NOMO-1 (cell line): ENCODE data around the gene LAMTOR4.

Source experiments
- DNase-seq, 2 experiments: peaks; one replicate each; lab custom pipeline; 2025; ENCODE audit not compliant: unreplicated experiment in 2 of 2; lab: John Stamatoyannopoulos, UW

The LAMTOR4 gene

GRCh38 chr7:100152937-100153666 is 4.4 kb downstream of the LAMTOR4 start:
- DNase-seq, result no peak

- DNase-seq, result no peak
Measured at GRCh38 chr7:100153708-100154535, 5.2 kb downstream of the LAMTOR4 start.

GRCh38 chr7:100154651-100155491 is 6.2 kb downstream of the LAMTOR4 start:
- no peak for DNase-seq

GRCh38 chr7:100155553-100156317 is 7.0 kb downstream of the LAMTOR4 start:
- DNase-seq, result no peak

- DNase-seq, result peak; percentile 28 to 45
Measured at GRCh38 chr7:100156331-100157068, 7.8 kb downstream of the LAMTOR4 start.

GRCh38 chr7:100157069-100157333 is 8.3 kb downstream of the LAMTOR4 start:
- no peak for DNase-seq

GRCh38 chr7:100157334-100158228 is 8.9 kb downstream of the LAMTOR4 start:
- no peak for DNase-seq

GRCh38 chr7:100158229-100159098 is 9.7 kb downstream of the LAMTOR4 start, which contains the start of gene TRAPPC14:
TSS of gene TRAPPC14 (minus strand) at chr7:100158723. CDS start at chr7:100158499, 224 bp downstream.
- DNase-seq, result peak; percentile 91 to 95

GRCh38 chr7:100159099-100159623 is 10.4 kb downstream of the LAMTOR4 start:
- no peak for DNase-seq

- no peak for DNase-seq
Measured at GRCh38 chr7:100160067-100160466, 11.3 kb downstream of the LAMTOR4 start.

- no peak for DNase-seq
Measured at GRCh38 chr7:100163006-100163531, 14.4 kb downstream of the LAMTOR4 start.

GRCh38 chr7:100163871-100164270 is 15.2 kb downstream of the LAMTOR4 start:
- DNase-seq, result no peak

- DNase-seq, result no peak
Measured at GRCh38 chr7:100166317-100166940, 17.7 kb downstream of the LAMTOR4 start.

- DNase-seq, result no peak
Measured at GRCh38 chr7:100166970-100167911, 18.5 kb downstream of the LAMTOR4 start.

GRCh38 chr7:100167912-100168323 is 19.2 kb downstream of the LAMTOR4 start:
- no peak for DNase-seq
